DMS53 (cell line): ENCODE measurements around the gene OAS2.
"Not testable (repeated sequence)": the region's sequence is repeated elsewhere in the genome, so short reads cannot be mapped to it uniquely, and the experiment has no call there.

Experiments
- DNase-seq: peaks from one replicate; lab custom pipeline; 2025; lab: John Stamatoyannopoulos, UW

The OAS2 gene

DNA sequence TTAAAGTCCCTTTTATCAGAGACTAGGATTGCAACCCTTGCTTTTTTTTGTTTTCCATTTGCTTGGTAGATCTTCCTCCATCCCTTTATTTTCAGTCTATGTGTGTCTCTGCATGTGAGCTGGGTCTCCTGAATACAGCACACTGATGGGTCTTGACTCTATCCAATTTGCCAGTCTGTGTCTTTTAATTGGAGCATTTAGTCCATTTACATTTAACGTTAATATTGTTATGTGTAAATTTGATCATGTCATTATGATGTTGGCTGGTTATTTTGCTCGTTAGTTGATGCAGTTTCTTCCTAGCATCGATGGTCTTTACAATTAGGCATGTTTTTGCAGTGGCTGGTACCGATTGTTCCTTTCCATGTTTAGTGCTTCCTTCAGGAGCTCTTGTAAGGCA lies 21.2 kb upstream of the OAS2 start:
- DNase-seq = not testable (repeated sequence)

- peak; percentile 33 for DNase-seq
Observed at GRCh38 chr12:112961074-112961473, 17.2 kb upstream of the OAS2 start.

- DNase-seq = no peak
Observed at GRCh38 chr12:112961536-112961935, 16.8 kb upstream of the OAS2 start.

GRCh38 chr12:112962561-112962960 lies 15.8 kb upstream of the OAS2 start:
- no peak for DNase-seq

- DNase-seq = no peak
Observed at GRCh38 chr12:112963227-112963861, 15.0 kb upstream of the OAS2 start.

- DNase-seq = no peak
Observed at GRCh38 chr12:112964067-112964670, 14.2 kb upstream of the OAS2 start.

- no peak for DNase-seq
Observed at GRCh38 chr12:112964915-112965314, 13.4 kb upstream of the OAS2 start.

DNA sequence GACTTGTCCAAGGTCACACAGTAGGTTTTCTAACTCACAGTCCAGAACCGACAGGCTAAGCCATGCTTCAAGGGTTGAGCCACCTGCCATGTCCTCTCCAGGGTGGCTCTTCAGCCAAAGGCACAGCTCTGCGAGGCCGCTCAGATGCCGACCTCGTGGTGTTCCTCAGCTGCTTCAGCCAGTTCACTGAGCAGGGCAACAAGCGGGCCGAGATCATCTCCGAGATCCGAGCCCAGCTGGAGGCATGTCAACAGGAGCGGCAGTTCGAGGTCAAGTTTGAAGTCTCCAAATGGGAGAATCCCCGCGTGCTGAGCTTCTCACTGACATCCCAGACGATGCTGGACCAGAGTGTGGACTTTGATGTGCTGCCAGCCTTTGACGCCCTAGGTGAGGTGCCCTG lies 12.7 kb upstream of the OAS2 start:
- DNase-seq = no peak

GRCh38 chr12:112967306-112967705 lies 11.0 kb upstream of the OAS2 start:
- no peak for DNase-seq

GRCh38 chr12:112967858-112968257 lies 10.5 kb upstream of the OAS2 start:
- DNase-seq = no peak

- no peak for DNase-seq
Observed at GRCh38 chr12:112969547-112970306, 8.6 kb upstream of the OAS2 start.

GRCh38 chr12:112970391-112970790 lies 7.9 kb upstream of the OAS2 start:
- DNase-seq = no peak

DNA sequence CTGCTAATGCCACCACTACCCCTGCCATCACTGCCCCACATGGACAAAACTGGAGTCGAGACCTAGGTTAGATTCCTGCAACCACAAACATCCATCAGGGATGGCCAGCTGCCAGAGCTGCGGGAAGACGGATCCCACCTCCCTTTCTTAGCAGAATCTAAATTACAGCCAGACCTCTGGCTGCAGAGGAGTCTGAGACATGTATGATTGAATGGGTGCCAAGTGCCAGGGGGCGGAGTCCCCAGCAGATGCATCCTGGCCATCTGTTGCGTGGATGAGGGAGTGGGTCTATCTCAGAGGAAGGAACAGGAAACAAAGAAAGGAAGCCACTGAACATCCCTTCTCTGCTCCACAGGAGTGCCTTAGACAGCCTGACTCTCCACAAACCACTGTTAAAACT lies 7.1 kb upstream of the OAS2 start:
- peak; percentile 29 for DNase-seq

DNA sequence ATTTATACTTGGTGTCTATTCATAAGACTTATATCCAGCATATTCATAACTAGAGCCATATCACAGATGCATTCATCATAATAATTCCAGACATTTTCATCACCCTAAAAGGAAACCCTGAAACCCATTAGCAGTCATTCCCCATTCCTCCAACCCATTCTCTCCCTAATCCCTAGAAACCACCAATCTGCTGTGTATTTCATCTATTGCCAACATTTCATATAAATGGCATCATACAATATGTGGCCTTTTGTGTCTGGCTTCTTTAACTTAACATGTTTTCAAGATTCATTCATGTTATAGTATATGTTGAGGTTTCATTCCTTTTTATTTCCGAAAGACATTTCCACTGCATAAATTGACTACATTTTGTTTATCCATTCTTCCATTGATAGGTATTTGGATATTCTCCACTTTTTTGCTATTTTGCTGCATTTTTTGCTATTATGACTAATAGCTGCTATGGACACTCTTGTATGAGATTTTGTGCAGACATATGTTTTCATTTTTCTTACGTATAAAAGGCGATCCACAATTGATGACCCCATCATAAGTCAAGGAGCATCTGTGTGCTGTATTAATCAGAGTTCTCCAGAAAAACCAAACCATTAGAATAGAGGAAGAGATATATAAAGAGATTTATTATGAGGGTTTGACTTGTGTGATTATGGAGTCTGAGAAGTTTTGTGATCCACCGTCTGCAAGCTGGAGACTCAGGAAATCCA lies 5.1 kb upstream of the OAS2 start:
- no peak for DNase-seq

GRCh38 chr12:112973818-112974231 lies 4.5 kb upstream of the OAS2 start:
- DNase-seq = no peak

DNA sequence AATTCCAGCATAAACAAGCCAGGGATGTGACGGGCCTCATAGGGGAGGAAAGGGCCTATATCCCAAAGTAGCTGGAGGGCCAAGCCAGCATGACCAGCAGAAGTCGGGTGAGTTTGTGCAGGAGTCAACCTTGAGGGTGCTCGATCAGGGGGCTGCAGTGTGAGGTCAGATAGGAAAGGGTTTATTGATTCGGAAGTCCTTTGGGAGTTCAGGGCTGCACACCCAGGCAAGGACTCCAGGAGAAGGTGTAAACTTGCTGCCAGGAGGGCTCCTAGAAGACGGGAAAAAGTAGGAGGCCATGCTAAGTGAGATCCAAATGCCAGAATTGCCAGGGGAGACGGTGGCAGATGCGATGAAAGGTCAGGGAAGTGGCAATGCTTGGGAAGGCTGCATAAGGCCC lies 3.4 kb upstream of the OAS2 start:
- DNase-seq = no peak

- DNase-seq = no peak
Observed at GRCh38 chr12:112977139-112977538, 1.2 kb upstream of the OAS2 start.

- DNase-seq = no peak
Observed at GRCh38 chr12:112977641-112978040, 678 bp upstream of the OAS2 start.

- DNase-seq = no peak
Observed at GRCh38 chr12:112979041-112979680, 842 bp downstream of the OAS2 start.

- DNase-seq = no peak
Observed at GRCh38 chr12:112980491-112981158, 2.3 kb downstream of the OAS2 start.

DNA sequence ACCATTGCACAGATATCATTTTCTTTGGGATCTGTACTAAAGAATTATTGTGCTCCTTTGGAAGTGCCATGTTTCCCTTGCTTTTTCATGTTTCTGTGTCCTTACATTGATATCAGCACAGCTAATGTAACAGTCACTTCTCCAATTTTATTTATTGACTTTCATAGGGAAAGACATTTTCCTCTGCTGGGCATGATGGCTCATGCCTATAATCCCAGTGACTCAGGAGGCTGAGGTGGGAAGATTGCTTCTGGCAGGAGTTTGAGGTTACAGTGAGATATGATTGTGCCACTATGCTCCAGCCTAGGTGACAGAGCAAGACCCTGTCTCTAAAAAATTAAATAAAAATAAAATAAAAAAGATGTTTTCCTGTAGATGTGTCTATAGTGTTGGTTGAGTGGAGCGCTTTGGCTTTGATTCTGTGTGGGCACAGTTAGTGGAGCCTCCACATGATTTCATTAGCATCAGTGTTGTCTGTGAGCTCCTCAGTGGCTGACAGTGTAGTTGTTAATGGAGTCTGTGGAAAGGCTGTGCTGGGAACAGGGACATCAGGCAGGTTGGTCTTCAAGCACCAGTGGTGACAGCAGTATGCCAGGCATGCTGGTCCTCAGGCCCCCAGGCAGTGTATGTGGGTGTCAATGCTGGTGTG lies 7.4 kb downstream of the OAS2 start:
- no peak for DNase-seq
